ENCODE measurements around the gene ASB15.

The ASB15 gene

DNA sequence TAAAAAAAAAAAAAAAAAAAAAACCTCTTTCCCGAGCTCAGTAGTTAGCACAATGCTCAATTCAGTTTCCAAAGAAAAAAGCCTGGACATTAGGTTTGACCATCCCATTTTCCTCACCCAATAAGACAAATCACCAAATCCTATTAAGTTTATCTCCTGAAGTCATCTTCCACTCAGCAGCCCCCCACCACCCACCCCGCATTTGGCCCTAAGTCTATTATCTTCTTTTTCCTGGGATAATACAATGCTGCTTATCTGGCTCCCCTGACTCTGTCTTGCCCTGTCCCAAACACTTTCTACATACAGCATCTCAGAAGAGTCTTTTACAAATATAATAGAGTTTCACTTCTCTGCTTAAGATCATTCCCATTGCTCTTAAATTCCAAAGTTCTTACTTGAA is 36.3 kb downstream of the ASB15 start:
- no peaks in the 10 kb centered on the region for H3K4me1 Mint-ChIP-seq
- H3K27ac Mint-ChIP-seq = no peak overlapping the region
- peak; percentile 14 for ATAC-seq
- H3K4me3 Mint-ChIP-seq = no peak overlapping the region
- H3K9me3 Mint-ChIP-seq = peaks cover 2% of the 10 kb centered on the region
- no peaks in the 10 kb centered on the region for H3K36me3 Mint-ChIP-seq
- peaks cover 35% of the 10 kb centered on the region for H3K27me3 Mint-ChIP-seq

DNA sequence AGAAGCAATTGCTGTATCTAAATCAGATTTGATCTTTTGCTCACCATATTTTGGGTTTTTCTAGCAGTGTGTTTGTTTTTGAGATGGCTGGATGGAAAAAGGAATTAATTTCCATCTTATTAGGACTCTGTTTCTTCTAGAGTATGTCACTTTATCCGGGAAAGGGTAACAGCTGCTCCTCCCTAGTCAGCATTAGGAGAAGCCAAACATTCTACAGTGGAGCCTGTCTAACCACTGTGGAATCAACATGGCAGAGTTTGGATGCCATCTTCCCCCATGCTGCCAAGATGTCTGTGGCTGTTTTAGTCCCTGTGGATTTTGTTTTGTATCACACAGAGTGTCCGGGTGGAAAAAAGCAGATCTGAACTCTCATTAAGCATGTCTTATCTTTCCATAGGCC is 38.0 kb downstream of the ASB15 start:
- Mint-ChIP-seq H3K9me3 (peaks cover 2% of the 10 kb centered on the region), H3K4me3 (no peak overlapping the region), H3K27ac (no peak overlapping the region), H3K4me1 (no peaks in the 10 kb centered on the region), H3K36me3 (no peaks in the 10 kb centered on the region), H3K27me3 (peaks cover 35% of the 10 kb centered on the region)
- ATAC-seq = no peak

DNA sequence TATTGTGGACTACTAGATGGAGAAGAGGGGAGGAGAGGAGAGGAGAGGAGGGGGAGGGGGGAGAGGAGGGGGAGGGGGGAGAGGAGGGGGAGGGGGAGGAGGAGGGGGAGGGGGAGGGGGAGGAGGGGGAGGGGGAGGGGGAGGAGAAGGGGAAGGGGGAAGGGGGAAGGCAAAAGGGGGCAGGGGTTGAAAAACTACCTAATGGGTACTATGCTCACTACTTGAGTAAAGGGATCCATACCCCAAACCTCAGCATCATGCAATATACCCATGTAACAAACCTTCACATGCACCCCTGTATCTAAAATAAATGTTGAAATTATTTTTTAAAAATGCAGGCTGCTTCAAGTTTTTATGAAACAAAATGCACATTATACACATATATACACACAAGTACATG is 39.0 kb downstream of the ASB15 start:
- Mint-ChIP-seq H3K4me1 (no peaks in the 10 kb centered on the region), H3K4me3 (no peak overlapping the region), H3K36me3 (no peaks in the 10 kb centered on the region), H3K27me3 (peaks cover 35% of the 10 kb centered on the region), H3K27ac (no peak overlapping the region), H3K9me3 (peaks cover 2% of the 10 kb centered on the region)
- ATAC-seq = no peak

DNA sequence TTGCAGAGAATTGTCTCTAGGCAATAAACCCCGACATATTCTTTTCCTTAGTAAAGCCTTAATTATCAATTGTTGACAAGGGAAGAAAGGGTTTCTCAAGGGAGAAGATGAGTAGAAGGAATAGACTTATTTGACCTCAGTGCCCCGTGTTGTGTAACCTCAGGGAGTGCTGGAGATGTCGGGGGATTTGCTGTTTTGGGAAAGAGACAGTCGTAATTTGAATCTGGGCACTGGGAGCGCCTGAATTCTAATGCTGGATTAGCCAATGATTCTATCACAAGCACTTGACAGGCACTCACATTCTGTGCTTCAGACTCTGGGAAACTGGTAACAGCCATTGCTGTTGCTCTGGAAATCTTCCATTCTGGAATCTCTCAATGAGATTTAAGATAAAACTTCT is 40.3 kb downstream of the ASB15 start:
- ATAC-seq = no peak
- no peak overlapping the region for H3K4me3 Mint-ChIP-seq
- no peaks in the 10 kb centered on the region for H3K36me3 Mint-ChIP-seq
- H3K4me1 Mint-ChIP-seq = no peaks in the 10 kb centered on the region
- H3K27me3 Mint-ChIP-seq = peaks cover 35% of the 10 kb centered on the region
- peaks cover 2% of the 10 kb centered on the region for H3K9me3 Mint-ChIP-seq
- no peak overlapping the region for H3K27ac Mint-ChIP-seq

DNA sequence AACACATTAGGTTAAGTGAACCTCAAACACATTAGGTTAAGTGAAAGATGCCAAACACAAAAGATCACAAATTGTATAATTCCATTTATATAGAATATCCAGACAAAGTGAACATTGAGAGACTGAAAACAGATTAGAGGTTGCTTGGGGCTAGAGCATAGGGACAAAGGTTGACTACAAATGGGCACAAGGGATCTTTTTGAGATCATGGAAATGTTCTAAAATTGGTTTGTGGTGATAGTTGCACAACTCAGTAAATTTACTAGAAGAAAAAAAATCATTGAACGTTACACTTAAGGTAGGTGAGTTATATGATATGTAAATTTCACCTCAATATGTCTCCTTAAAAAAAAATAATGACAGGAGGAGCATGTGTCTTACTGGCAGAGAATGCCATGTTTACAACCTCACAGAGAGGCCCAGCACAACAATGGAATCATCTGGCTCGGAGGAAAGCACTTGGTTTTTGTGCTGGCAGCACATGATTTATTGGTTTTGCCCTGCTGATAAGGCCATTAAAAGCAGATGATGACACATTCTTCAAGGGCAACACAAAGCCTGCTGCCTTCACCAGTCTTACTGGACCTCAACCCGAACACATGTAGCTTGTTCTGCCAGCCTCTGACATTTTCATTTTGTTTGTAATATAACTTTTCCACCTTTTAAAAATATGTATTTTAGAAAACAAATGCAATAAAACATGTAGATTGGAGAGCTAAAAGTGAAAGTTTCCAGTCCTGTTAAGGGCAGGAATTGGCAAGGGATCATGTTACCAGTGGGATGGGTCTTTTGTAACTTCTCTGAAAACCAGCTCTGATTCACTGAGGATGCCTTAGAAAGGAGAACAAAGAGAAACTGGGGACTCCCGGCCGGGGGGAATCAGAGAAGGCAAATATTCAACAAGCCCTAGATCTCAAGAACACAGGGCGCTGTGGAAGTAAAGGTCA is 42.1 kb downstream of the ASB15 start:
- H3K9me3 Mint-ChIP-seq = peaks cover 2% of the 10 kb centered on the region
- no peak overlapping the region for H3K27ac Mint-ChIP-seq
- H3K4me1 Mint-ChIP-seq = no peaks in the 10 kb centered on the region
- H3K36me3 Mint-ChIP-seq = no peaks in the 10 kb centered on the region
- no peak overlapping the region for H3K4me3 Mint-ChIP-seq
- no peak for ATAC-seq
- H3K27me3 Mint-ChIP-seq = peaks cover 17% of the 10 kb centered on the region

DNA sequence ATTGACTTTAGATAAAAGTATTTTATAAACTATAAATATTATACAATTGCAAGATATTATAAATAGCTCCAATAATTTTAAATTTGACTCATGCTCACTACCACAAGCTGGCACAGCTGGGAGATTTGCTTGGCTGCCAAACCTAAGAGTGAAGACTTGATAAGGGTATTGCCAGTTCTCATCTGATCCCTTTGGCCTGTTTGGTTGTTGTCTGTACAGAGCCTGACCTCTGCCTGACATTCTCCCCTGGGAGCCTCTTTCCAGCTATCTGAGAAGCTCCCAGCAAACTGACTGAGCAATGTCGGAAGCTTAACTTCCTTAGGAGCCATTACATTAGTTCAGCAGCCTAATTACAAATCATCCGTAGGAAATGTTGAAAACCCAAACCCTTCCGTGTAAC is 43.9 kb downstream of the ASB15 start:
- Mint-ChIP-seq H3K4me3 (no peak overlapping the region), H3K27ac (no peak overlapping the region), H3K4me1 (no peaks in the 10 kb centered on the region), H3K9me3 (no peaks in the 10 kb centered on the region), H3K27me3 (peaks cover 8% of the 10 kb centered on the region), H3K36me3 (no peaks in the 10 kb centered on the region)
- ATAC-seq = no peak

DNA sequence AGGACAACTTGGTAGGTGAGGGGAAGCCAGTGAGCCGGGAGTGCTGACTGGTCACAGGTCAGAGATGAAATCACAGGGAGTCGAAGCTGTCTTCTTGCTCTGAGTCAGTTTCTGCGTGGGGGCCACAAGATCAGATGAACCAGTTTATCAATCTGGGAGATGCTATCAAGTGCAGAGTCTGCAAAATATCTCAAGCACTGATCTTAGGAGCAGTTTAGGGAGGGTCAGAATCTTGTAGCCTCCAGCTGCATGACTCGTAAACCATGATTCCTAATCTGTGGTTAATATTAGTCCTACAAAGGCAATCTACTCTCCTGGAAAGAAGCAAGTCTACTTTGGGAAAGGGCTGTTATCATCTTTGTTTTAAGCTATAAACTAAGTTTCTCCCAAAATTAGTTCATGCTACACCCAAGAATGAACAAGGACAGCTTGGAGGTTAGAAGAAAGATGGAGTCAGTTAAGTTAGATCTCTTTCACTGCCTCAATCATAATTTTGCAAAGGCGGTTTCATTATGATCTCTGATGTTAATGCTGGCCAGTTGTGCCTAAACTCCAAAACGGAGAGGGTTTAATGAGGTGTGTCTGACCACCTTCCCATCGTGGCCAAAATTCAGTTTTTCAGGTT is 45.6 kb downstream of the ASB15 start:
- H3K36me3 Mint-ChIP-seq = no peaks in the 10 kb centered on the region
- no peak overlapping the region for H3K4me3 Mint-ChIP-seq
- no peaks in the 10 kb centered on the region for H3K27me3 Mint-ChIP-seq
- no peaks in the 10 kb centered on the region for H3K4me1 Mint-ChIP-seq
- ATAC-seq = no peak
- H3K9me3 Mint-ChIP-seq = no peaks in the 10 kb centered on the region
- H3K27ac Mint-ChIP-seq = no peak overlapping the region

DNA sequence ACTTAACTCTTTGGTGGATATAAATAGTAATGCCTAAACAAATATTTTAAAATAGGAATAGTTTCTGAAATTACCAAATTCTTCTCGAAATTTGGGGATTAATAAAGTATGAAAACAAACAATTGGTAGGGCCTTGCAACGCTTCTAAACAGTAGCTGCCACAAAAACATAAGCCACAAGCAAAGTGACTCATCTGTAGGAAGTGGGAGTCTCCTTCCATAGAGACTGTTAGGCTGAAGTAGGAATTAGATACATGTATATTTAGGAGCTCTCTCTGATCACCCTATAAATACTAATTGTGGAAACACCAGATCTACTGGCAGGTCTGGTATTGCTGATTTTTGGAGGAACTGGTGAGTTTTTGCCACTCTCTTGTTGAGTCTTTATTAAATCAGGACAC is 48.3 kb downstream of the ASB15 start:
- Mint-ChIP-seq H3K4me1 (no peaks in the 10 kb centered on the region), H3K27me3 (no peaks in the 10 kb centered on the region), H3K9me3 (no peaks in the 10 kb centered on the region), H3K36me3 (no peaks in the 10 kb centered on the region), H3K4me3 (no peak overlapping the region), H3K27ac (no peak overlapping the region)
- no peak for ATAC-seq

DNA sequence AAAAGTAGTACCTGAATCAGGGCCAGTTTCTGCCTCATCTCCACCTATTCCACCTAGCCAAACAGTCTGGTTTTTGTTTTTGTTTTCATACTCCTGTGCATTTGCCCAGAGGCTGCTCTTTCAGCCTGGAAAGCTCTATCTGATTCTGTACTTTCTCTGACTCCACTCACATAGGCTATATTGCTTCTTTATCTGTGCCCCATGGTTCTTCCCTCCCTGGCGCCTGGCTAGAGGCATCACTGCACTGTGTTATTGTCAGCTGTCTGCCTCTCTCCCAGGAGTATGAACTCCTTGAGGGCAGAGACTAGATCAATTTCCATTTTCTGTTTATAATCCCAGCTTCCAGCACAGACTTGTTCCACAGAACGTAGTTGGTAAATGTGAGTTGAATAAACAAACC is 49.0 kb downstream of the ASB15 start:
- H3K9me3 Mint-ChIP-seq = no peaks in the 10 kb centered on the region
- H3K36me3 Mint-ChIP-seq = no peaks in the 10 kb centered on the region
- no peak overlapping the region for H3K27ac Mint-ChIP-seq
- H3K4me3 Mint-ChIP-seq = no peak overlapping the region
- no peak for ATAC-seq
- H3K4me1 Mint-ChIP-seq = no peaks in the 10 kb centered on the region
- no peaks in the 10 kb centered on the region for H3K27me3 Mint-ChIP-seq

DNA sequence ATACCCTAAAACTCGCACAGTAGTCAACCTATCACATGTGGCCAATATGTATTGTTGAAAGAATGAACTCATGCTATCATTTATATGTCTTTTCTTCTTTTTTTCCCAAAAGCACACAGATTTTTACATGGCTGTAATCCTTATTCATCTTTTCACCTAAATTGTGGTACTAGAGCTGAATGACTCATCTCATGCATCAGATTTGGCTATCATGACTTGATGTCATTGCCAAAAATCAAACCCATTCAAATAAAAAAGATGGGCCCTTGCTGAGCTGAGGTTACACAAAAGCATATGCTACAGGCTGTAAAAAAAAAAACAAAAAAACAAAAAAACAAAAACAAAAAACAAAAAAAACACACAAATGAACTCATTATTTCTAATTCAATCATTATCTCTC is 50.8 kb downstream of the ASB15 start:
- H3K4me3 Mint-ChIP-seq = no peak overlapping the region
- no peaks in the 10 kb centered on the region for H3K4me1 Mint-ChIP-seq
- no peaks in the 10 kb centered on the region for H3K9me3 Mint-ChIP-seq
- no peaks in the 10 kb centered on the region for H3K27me3 Mint-ChIP-seq
- H3K27ac Mint-ChIP-seq = no peak overlapping the region
- ATAC-seq = no peak
- no peaks in the 10 kb centered on the region for H3K36me3 Mint-ChIP-seq

DNA sequence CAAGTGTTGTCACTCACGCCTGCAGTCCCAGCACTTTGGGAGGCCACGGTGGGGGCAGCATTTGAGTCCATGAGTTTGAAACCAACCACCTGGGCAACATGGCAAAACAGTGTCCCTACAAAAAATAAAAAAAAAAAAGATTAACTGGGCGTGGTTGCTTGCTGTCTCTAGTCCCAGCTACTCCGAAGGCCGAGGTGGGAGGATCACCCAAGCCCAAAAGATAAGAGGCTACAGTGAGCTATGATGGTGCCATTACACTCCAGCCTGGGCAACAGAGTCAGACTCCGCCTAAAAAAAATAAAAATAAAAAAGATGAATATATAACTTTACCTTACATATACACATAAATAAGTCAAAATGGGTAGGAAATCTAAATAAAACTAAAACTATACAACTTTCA is 51.5 kb downstream of the ASB15 start:
- no peaks in the 10 kb centered on the region for H3K36me3 Mint-ChIP-seq
- H3K27me3 Mint-ChIP-seq = no peaks in the 10 kb centered on the region
- no peak for ATAC-seq

DNA sequence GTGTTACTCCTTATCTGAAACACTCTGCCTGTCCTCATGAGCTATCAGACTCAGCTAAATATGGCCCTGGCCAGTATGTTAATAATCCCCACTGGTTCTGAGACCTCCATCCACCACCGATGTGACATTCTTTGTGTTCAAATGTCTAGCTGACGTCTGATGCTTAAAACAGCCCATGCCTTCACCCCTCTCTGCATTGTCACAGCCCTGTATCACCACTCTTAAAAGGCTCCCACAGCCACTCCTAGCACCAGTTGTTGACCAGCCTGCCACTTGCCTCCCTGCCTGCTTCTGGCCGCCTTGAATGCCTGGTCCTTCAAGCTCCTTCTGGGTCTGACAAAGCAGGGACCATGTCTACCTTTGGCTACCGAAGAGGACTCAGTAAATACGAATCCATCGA is 54.0 kb downstream of the ASB15 start, which contains the start of gene LMOD2:
Gene LMOD2 (plus strand): TSS at position 253 of the 400 bp plus-strand sequence. CDS start 98 bp downstream, at position 351.
- peaks cover 18% of the 10 kb centered on the region for H3K27me3 Mint-ChIP-seq
- no peak for ATAC-seq
- H3K9me3 Mint-ChIP-seq = no peaks in the 10 kb centered on the region
- H3K27ac Mint-ChIP-seq = no peak within 1 kb of the TSS
- no peaks in the 10 kb centered on the region for H3K4me1 Mint-ChIP-seq
- H3K4me3 Mint-ChIP-seq = no peak within 1 kb of the TSS
- no peaks in the 10 kb centered on the region for H3K36me3 Mint-ChIP-seq

More for the DNA sequence above, 51.5 kb downstream of the ASB15 start:
- Mint-ChIP-seq H3K27ac (no peak overlapping the region), H3K4me1 (no peaks in the 10 kb centered on the region), H3K9me3 (no peaks in the 10 kb centered on the region), H3K4me3 (no peak overlapping the region)

DNA sequence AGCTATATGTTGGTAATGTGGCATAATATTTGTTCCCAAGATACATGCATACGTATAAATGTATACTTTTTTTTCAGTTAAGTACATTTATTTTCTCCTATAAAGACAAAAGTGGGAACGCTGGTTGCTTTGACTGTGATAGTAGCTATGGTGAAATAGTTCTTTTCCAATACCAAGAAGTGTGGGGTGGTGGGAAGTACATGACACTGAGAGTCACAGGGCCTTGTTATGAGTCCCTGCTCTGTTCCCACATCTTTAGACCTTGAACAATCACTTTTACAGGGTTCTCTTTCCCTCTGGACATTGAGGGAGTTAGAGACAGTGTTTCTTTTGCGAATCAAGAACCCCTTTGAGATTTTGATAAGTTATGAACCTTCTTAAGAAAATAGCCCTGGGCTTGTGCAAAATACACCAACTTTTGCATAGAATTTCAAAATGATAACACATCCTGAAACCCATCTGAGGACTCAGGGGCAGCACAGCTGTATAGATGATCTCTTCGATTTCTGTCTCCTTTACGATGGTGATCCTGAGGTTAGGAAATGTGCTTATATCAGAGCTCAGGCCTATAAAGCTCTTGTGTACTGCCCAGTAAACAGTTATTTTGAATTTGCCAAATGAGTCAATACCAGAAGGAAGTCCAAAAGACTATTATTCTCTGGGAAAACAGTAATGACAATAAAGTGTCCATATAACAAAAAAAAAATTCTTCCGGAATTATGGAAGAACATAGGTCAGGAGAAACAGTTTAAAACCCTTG is 55.1 kb downstream of the ASB15 start:
- peaks cover 28% of the 10 kb centered on the region for H3K27me3 Mint-ChIP-seq
- no peak overlapping the region for H3K4me3 Mint-ChIP-seq
- H3K27ac Mint-ChIP-seq = no peak overlapping the region
- H3K4me1 Mint-ChIP-seq = no peaks in the 10 kb centered on the region
- H3K9me3 Mint-ChIP-seq = no peaks in the 10 kb centered on the region
- no peaks in the 10 kb centered on the region for H3K36me3 Mint-ChIP-seq
- ATAC-seq = no peak

DNA sequence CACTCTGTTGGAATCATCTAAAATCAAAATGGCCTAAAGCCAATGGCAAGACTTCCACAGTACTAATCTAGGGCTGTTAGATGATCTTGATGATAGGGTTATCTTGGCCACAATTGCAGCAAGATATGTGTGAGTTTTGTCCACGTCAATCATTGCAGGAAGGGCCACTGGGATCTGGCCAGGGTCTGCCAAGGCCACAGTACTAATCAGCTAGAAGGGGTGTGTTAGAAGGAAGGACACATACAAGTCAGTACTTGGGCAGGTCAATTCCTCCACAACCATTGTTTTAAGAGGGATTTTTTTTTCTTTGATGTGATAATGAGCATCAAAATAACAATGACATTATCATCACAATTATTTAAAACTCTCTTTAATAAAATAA is 55.7 kb downstream of the ASB15 start:
- H3K27me3 Mint-ChIP-seq = peaks cover 29% of the 10 kb centered on the region
- H3K36me3 Mint-ChIP-seq = no peaks in the 10 kb centered on the region
- no peak overlapping the region for H3K4me3 Mint-ChIP-seq
- H3K9me3 Mint-ChIP-seq = no peaks in the 10 kb centered on the region
- ATAC-seq = no peak
- H3K27ac Mint-ChIP-seq = no peak overlapping the region
- no peaks in the 10 kb centered on the region for H3K4me1 Mint-ChIP-seq

DNA sequence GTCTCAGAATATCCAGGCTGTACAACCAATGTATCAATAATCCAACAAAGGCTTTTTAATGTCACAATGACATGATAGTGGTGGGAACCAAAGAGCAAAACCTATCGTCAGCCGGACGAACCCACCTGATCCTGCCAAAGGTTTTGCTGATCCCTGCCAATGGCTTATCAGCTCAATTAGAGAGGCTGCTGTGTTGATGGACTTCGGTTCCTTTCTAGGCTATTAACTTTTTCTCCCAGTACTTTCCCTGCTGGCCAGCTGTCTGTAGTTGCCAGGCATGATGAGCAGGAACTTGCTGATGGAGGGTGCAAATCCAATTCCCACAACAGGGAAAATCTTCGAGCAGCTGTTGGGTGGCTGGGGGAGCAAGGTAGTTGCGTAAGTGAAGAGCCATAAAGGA is 56.4 kb downstream of the ASB15 start:
- no peak for ATAC-seq
- Mint-ChIP-seq H3K4me1 (no peaks in the 10 kb centered on the region), H3K36me3 (no peaks in the 10 kb centered on the region), H3K9me3 (no peaks in the 10 kb centered on the region), H3K4me3 (no peak overlapping the region), H3K27ac (no peak overlapping the region), H3K27me3 (peaks cover 29% of the 10 kb centered on the region)
